EL (cell line): ENCODE results near the gene CHD2.
"Not testable (repeated sequence)": the region's sequence is repeated elsewhere in the genome, so short reads cannot be mapped to it uniquely, and the experiment has no call there.

ENCODE experiments used
- DNase-seq: peaks from one replicate; pipeline ENCODE4 v3.0.0-alpha.2; 2016

The CHD2 gene

DNA sequence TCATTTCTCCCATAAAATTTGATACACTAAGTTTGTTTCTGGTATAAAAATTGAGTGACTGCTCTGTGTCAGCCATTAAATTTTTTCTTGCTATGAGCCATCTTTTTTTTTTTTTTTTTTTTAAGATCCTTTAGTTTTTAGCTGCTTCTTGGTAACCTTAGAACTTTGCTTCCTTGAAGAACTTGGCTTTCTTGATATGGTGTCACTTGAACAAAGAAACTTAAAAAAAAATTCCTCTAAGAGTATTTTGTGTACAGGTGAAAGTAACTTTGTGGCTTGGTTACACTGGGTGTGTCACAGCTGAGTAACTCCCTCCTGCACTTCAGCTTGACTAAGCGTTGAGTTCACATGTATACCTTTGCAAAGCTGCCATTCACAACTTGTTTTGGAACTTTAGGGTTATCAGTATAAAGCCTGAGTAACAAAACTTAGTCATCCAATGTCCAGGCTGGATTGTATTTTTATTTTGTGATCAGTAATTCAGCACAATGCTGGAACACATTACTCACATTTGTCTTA is 6.5 kb downstream of the CHD2 start:
- DNase-seq = peak; percentile 37

DNA sequence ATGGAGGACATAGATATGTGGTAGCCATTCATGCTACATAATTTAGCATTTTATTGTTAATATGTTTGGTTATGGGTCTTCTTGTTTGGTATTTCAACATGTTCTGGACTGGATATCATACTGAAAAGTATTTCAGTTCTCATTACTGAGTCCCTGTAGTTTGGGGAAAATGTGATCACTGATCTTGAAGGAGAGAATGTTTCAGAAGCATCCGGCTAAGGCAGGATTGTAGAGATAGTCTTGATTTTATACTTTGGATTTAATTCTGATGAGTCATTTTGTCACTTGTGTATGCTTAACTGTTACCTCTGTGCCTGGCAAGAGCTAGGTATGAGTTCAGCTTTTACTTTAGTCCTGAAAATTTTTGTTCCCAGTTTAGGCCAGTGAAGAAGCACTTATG is 7.1 kb downstream of the CHD2 start:
- DNase-seq = peak; percentile 44

DNA sequence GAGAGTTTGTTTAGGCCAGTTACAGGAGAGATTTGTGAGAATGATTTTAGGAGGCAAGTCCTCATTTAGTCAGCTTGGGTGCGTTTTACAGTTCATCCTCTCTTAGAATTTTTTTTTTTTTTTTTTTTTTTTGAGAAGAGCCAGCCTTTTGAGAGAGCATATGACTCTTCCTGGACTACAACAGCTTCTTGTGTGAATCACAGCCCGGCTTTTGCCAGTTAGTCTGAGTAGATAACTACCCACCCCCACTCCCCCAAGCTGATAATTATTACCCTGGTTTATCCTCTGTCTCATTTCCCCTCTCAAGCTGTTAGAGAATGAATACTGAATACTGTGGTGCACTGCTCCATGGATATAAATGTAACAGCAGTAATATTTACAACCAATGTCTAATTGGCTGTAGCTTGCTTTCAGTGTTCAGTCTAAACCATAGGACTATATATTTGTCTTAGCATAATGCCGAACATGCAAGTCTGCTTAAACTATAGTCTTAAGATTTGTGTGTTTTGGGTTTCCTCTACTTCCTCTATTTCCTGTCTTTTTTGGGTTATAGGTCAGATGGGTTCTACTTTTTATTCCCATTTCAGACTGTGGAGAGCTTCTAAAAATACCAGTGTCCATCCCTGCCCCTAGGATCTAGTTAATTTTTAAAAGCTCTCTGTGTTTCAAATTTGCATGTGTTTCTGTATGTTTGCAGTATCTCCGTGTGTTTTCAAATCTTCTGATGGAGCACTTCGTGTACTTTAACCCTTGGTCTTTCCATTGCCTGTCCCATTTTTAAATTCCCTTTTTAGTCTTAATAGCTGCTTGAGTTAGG is 8.0 kb downstream of the CHD2 start:
- DNase-seq = peak; percentile 89

DNA sequence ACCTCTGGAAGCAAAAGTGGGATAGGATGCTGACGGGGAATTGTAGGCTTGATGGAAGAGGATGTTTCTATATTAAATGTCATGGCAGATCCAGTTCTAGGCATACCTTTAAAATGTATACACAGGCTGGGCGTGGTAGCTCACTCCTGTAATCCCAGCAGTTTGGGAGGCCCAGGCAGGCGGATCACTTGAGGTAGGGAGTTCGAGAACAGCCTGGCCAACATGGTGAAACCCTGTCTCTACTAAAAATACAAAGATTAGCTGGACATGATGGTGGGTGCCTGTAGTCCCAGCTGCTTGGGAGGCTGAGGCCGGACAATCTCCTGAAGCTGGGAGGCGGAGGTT is 8.6 kb downstream of the CHD2 start:
- DNase-seq = no peak

DNA sequence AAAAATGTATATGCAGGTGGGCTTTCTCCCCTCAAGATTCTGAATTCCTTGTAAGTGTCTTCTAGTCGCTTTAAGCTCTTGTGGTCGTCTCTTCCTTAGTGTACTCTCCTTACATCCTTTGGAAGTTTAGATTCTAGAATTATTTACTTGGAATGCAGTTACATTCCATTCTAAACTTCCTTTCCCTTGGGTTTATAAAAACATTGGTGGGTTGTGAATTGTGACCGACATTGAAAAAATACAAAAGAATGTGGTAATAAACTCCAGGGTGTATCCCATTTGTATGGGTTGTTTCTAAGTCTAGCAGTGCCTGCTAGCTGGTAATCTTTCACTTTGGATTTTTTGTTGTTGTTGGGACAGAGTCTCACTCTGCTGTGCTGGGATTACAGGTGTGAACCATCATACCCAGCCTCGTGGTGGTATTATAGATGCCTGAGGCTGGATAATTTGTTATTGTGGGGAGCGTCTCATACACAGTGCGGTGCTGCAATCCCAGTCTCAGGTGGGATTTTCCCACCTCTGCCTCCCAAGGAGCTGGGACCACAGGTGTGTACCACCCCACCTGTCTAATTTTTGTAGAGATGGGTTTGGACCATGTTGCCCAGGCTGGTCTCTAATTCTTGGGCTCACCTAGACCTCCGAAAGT is 9.1 kb downstream of the CHD2 start:
- DNase-seq = peak; percentile 82

DNA sequence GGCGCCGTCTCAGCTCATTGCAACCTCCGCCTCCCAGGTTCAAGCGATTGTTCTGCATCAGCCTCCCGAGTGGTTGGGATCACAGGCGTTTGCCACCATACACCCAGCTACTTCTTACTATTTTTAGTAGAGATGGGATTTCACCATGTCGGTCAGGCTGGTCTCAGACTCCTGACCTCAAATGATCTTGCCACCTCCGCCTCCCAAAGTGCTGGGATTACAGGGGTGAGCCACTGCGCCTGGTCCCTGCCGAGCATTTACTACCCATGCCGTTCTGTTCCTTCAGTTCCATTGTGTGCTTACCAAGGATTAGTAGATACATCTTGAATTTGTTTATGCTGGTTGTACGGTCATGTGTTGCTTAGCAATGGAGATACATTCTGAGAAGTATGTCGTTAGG is 10.3 kb downstream of the CHD2 start:
- DNase-seq = no peak

DNA sequence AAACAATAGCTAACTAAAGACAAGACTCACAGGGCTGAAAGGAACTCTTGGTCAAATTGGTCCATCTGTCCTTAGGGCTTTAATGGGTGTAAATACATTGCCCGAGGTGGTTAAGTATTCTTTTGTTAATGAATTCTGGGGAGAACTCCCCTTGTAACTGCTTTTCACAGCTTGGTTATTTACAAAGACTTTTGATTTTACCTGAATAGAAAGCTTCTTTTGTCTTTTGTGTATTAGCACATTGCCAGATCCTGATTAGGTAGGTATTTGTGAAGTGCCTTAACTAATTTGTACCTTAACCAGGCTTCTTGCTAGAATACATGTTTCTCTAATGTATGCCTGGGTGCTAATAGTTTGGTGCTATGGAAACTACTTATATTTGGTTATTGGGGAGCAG is 14.0 kb downstream of the CHD2 start:
- DNase-seq = no peak

DNA sequence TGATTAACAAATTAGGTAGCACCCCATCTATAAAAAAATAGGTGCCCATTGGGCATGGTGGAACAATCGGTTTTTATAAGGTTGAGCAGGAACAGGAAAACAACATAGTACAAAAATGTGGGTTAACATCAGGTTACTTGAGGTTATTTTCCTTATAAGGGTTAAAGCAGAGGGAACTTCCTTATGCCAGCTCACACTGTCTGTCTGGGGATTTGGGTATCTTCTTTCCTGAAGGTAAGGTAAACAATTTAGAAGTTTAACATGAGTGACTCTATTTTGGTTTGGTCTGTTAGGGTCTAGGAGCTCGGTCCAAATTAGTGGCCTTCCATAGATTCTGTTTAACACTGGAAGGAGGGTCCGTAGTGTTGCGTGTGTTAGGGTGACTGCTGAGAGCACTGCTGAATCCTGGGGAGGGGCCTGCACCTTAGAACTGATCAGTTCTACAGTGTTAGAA is 14.7 kb downstream of the CHD2 start:
- peak; percentile 32 for DNase-seq

DNA sequence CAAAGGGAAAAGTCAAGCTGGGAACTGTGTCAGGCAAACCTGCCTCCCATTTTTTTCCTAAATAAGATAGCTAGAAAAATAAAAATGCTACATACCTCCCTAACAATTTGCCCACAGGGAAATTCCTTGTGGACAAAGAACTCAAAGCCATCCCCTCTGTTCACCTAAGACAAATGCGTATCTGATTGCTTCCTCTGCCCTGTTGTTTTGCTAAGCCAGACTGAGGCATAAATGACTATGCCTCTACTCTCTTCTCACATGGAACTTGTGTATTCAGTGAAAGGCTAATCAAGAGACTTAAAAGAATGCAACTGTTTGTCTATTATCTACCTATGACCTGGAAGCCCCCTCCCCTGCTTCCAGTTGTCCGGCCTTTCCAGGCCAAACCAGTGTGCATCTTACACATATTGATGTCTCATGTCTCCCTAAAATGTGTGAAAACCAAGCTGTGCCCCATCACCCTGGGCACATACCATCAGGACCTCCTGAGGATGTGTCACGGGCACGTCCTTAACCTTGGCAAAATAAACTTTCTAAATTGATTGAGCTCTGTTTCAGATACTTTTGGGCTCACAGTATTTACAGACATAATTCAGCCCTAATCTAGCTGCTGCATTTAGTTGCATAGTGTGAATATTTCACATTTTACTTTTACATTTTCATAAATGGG is 15.8 kb downstream of the CHD2 start:
- DNase-seq = peak; percentile 33

DNA sequence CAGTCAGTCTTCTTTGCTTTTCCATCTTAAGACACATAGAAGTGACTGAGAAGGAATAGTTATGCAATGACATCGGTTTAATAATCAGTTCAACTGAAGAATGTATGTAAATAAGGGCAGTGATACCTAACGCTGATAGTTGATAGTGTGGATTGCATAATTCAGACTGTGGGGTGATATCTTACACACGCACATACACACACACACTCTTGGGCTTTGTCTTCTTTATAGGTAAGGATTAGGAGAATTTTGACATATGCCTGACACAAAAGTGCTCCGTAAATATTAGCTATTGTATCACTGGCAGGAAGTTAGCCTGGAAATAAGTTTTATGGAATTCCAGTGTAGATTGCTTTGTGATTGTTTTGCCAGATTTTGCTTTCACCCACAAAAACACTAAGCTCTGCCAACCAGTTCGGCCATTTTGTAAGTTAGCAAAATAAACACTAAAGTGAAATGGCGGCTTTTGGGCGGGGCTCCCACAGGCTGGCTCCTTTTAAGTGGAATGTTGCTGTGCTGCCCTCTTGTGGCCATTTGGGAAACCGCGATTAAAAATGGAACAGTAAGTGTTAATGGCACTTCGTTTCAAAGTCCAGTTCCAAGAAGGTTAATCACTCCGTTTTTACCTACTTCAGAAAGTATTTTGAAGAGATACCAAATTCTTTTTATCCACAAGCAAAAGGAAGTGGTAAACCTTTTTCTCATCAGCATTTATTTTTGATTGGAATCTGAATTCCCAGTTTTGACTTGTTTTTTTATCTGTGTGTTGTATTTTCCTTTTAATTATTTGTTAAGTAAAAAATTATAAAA is 17.7 kb downstream of the CHD2 start:
- peak; percentile 94 for DNase-seq

DNA sequence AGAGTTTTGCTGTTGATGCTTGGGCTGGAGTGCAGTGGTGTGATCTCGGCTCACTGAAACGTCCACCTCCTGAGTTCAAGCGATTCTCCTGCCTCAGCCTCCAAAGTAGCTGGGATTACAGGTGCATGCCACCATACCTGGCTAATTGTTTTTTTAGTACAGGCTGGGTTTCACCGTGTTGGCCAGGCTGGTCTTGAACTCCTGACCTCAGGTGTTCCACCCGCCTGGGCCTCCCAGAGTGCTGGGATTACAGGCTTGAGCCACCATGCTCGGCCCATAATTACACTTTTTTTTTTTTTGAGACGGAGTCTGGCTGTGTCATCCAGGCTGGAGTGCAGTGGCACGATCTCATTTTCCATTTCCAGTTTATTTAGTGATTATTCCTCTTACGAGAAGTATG is 18.8 kb downstream of the CHD2 start:
- DNase-seq = not testable (repeated sequence)

DNA sequence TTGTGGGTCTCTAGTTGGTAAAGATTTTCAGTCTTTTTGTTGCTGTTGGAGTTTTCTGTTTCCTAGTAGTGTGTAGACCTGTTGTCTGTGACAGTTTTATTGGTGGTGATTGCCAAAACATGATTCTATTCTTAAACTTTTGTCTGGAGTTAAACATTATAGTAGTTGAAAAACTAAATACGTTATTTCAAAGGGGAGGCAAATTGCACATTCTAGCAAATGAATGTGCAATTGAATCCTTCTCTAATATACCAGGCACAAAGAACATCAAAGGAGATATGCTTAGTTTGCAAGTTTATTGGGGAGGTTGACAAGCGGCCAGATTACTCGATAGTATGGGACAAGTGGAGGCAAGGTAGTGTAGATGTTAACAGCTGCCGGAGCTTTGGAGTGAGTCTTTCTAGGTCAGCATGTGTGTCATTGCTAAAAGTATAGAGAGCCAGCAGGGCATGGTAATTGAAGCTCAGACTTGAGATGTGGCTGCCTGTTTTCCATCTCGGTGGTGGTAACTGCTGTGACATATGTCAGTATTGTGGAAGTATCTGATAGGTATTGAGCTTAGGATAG is 20.6 kb downstream of the CHD2 start:
- DNase-seq = no peak

DNA sequence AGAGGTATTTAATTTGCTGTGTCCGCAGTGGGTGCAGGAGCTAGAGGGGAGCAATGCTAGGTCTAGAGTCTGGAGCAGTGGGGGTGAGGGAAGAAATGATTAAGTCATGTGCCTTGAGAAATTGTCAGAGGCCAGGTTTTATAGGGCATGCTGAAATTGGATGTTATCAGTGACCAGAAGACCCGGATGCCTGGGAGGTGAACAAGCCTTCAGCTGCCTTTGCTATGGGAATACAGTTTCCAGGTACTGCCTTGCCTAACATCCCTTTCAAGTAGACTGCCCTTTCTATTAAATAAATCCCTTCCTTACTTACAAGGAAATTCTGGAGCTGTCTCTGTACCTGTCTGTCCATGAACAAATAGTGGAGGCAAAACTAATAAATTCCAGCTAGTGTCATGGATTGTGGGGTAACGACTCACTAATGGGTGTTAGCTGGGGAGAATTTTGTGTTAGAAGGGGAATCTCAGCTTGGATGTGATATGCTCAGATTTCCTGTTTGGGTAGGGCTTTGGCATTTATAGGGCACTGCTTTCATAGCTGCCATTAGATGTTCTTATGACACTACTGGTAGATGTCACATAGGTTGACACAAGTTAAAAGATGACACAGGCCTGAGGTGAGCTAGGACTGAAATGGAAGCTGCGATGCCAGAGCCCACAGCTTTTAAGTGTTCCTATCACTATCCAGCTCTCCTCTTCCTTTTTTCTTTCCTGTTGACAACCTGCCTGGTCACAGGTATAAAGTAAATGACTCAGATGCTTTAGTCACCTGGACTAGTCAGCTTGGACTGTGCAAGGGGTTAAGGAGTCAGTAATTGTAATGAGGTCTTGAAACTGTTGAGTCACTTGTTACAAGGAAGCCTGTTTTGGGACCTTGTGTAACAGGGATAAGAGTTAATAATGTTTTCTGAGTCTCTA is 21.3 kb downstream of the CHD2 start:
- DNase-seq = peak; percentile 59

DNA sequence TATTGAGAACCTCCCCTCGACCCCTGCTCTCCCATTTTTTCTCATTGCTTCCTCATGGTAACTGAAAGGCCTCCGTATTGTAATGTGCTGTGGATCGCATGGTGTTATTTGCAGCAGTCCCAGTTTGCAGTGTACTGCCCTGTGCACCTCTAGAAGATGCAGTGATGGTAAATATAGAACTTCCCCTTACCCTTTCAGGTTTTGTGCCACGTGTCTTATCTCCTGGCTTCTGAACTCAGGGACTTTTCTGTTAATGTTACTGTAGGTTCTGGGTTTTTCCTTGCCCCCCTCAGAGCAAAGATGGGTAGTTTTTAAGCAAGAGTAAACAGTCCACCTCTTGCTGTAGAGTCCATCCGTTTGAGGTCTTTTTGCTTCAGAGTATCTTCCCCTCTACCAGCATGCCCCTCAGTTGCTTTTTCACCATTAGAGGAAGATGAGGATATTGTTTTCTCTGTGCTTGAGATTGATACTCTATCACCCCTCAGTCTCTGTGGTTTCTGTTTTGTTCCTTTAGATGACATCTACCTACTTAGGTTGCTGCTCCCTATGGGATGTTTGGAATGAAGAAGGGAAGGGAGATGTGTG is 22.4 kb downstream of the CHD2 start:
- DNase-seq = no peak

DNA sequence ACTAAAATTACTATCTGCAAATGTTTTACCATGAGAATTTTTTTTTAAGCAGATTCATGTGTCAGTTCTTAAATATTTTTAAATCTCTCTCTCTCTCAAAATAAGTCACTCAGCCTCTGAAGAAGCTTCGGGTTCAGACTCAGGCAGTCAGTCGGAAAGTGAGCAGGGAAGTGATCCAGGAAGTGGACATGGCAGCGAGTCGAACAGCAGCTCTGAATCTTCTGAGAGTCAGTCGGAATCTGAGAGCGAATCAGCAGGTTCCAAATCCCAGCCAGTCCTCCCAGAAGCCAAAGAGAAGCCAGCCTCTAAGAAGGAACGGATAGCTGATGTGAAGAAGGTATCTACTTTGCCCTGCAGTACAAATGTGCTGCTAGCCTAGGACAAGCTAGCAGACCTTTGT is 24.1 kb downstream of the CHD2 start:
- DNase-seq = no peak

DNA sequence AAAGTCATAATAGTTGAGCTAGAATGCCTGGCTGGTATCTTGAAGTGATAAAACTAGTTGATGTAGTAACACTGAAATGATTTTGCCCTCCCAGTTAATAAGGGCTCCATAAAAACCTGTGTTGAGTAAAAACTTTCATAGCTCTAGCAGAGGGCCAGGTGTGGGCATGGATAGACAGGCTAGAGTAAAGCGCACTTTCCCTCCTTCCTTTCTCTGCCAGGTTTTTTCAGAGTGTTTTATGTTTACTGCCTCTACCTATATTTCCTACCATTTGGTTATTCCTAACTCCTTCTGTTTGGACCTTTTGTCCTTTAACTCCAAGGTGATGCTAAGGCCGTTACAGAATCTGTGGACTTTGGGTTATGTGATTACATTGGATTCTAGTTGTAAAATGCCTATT is 25.3 kb downstream of the CHD2 start:
- no peak for DNase-seq

DNA sequence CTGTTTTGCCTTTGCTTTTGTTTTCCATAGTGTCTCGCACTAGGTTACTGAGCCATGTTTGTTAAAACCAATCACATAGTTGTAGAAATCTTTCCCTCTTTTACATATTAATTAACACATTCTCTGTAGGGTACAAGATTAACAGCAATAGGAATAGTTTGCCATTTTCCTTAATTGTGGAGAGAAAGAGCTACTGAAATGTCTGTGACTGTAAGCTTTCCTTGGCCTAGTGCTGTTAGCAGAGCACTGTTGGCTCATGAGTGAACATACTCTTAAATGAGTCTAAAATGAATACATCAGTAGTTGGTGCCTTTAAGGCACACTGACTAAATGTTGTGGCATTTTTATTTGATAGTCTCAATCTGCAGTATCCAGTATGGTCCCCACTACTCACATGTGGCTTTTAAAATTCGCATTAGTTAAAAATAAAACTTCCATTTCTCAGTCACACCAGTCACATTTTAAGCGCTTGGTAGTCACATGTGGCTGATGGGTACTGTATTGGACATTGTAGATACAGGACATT is 28.2 kb downstream of the CHD2 start:
- peak; percentile 44 for DNase-seq

DNA sequence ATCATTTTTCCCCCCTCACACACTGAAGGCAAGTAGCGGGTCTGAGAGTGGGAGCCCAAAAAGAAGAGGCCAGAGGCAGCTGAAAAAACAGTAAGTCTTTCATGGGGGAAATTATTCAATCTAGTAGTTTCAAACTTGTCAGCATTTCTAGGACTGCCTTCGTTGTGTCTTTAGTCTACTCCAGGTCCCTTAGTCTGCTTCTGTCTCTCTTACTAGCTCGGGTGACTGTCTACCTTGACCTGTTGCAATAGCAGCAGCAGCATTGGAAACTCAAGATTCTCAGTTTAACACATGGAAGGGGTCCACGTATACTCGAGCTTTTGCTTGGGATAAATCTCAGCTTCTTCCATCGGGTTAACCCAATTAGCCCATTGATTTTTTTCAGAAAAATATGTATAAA is 28.9 kb downstream of the CHD2 start:
- no peak for DNase-seq

DNA sequence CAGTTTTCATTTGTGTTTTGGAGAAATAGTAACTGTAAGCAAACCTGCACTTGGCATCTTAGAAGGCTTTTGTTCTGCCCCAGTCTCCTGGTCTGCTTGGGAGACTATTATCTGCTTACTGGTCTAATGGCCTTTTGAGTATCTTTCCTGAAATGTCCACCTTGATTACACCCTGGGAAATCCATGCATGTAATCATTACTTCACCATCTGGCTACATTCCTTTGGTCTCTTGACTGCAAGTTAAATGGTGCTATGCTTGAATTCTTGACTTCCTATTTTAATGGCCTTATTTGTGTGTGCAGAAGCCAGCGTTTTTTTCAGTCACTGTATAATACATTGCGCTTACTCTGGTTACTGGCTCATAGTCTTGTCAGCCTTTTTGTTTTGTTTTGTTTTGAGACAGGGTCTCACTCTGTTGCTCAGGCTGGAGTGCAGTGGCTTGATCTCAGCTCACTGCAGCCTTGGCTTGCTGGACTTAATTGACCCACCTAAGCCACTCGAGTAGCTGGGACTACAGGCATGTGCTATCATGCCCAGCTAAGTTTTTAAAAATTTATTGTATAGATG is 30.0 kb downstream of the CHD2 start:
- DNase-seq = peak; percentile 55

DNA sequence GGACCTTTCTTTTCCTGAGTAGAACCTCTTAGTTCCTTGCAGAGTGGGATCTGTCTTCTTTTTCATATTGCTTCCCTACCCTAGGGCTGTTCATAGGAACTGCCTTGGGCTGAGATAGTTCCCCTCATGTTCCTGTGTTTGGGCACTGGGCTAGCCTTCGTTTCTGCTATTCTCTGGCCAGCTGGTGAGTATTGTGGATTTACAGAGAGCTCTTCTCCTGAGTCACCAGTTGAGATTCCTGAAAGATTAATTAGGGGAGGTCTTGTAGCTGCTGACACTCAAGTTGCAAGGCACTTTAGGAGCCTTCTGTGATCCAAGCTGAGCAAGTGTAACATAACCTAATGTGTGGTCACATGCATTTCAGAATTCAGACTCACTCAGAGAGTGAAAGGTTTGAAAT is 30.7 kb downstream of the CHD2 start:
- DNase-seq = peak; percentile 90
